SU-DHL-6 (cell line): ENCODE results near the gene RSPH4A.

Experiments used
- CTCF ChIP-seq: fragments of 200-600 bp; sonication (generic); IDR thresholded peaks from one replicate; pipeline ENCODE4 v1.5.1; 2017; ENCODE audit warnings: antibody characterized with exemption, mild to moderate bottlenecking, low read length, moderate library complexity; ENCODE audit not compliant: insufficient read depth, poor library complexity, severe bottlenecking
- EZH2phosphoT487 ChIP-seq: fragments of 200-600 bp; sonication (generic), shearing (Covaris generic); conservative IDR thresholded peaks from 2 replicates; pipeline ENCODE4 v1.6.1; 2018; ENCODE audit warnings: mild to moderate bottlenecking, antibody characterized with exemption, low read length, moderate library complexity, mixed read lengths

- TF ChIP-seq CTCF (no peak), EZH2phosphoT487 (no peak)
Observed at GRCh38 chr6:116629563-116629981, 13.3 kb downstream of the RSPH4A start.
